ENCODE data around the gene RPL36AL. TPM values are rescaled to one million over a fixed set of nuclear protein-coding genes. Genes with fewer than 3 reads are reported as not detected.

The RPL36AL gene
- total RNA-seq, 2 experiments from 2014 or later = 257 to 306 TPM

- no peak overlapping the region for H3K4me2 ChIP-seq (ENCODE audit: low read length)
- CTCF ChIA-PET (ENCODE audit: unreplicated experiment) = no interaction called here
- no TSS peak for BruUV-seq (replicated peaks)
- H3K4me3 ChIP-seq (ENCODE audit: low read depth, low read length, poor library complexity, severe bottlenecking) = no peak overlapping the region
- H3K27ac ChIP-seq (ENCODE audit: low read depth, low read length, poor library complexity, severe bottlenecking) = no peak overlapping the region
- no peak for DNase-seq (ENCODE audit: low spot score)
- no peaks in the 10 kb centered on the region for H3K9me2 ChIP-seq (ENCODE audit: insufficient read depth, low read length)
- no peaks in the 10 kb centered on the region for H3K4me1 ChIP-seq (ENCODE audit: insufficient read depth, low read length, poor library complexity, severe bottlenecking)
- H3K79me2 ChIP-seq (ENCODE audit: insufficient read depth, low read depth, low read length) = peaks cover 4% of the 10 kb centered on the region; the same call in 1 of the 2 replicates
- no peaks in the 10 kb centered on the region; the same call in 1 of the 2 replicates for H3K9me3 ChIP-seq (ENCODE audit: low read length)
- POLR2A ChIA-PET = interaction anchor here (0.6 kb wide), 1 partner anchor 409 kb away, joined by 3 read pairs; no protein-coding TSS in a partner anchor
- H4K20me1 ChIP-seq (ENCODE audit: insufficient read depth, low read length) = no peaks in the 10 kb centered on the region
- intact Hi-C loops (cut with micrococcal nuclease; ENCODE audit: unreplicated experiment) = no loop called here
- TF ChIP-seq CTCF (conservative IDR thresholded peaks at IDR 0.05; ENCODE audit: low read length) (no peak), EZH2phosphoT487 (IDR thresholded peaks at IDR 0.05; ENCODE audit: borderline replicate concordance, low read depth, low read length) (no peak)
- no peak overlapping the region for H2AFZ ChIP-seq (ENCODE audit: low read length)
- H3K36me3 ChIP-seq (ENCODE audit: insufficient read depth, low read length) = peaks cover 69% of the 10 kb centered on the region
Measured at GRCh38 chr14:49574038-49574437, 46.4 kb downstream of the RPL36AL start.

- CTCF ChIA-PET (ENCODE audit: unreplicated experiment) = no interaction called here
- no TSS peak for BruUV-seq (replicated peaks)
- Histone ChIP-seq H3K9me2 (ENCODE audit: insufficient read depth, low read length) (no peaks in the 10 kb centered on the region), H2AFZ (ENCODE audit: low read length) (no peak overlapping the region), H4K20me1 (ENCODE audit: insufficient read depth, low read length) (no peaks in the 10 kb centered on the region), H3K79me2 (ENCODE audit: insufficient read depth, low read depth, low read length) (no peaks in the 10 kb centered on the region), H3K4me1 (ENCODE audit: insufficient read depth, low read length, poor library complexity, severe bottlenecking) (no peaks in the 10 kb centered on the region), H3K27ac (ENCODE audit: low read depth, low read length, poor library complexity, severe bottlenecking) (no peak overlapping the region), H3K4me2 (ENCODE audit: low read length) (no peak overlapping the region), H3K36me3 (ENCODE audit: insufficient read depth, low read length) (peaks cover 26% of the 10 kb centered on the region), H3K9me3 (ENCODE audit: low read length) (no peaks in the 10 kb centered on the region; the same call in 1 of the 2 replicates), H3K4me3 (ENCODE audit: low read depth, low read length, poor library complexity, severe bottlenecking) (no peak overlapping the region)
- no peak for TF ChIP-seq CTCF (conservative IDR thresholded peaks at IDR 0.05; ENCODE audit: low read length)
- TF ChIP-seq EZH2phosphoT487 (IDR thresholded peaks at IDR 0.05; ENCODE audit: borderline replicate concordance, low read depth, low read length) = no peak
- DNase-seq (ENCODE audit: low spot score) = no peak
- POLR2A ChIA-PET = interaction anchor here (1.1 kb wide), 1 partner anchor 108 kb away, joined by 4 read pairs; no protein-coding TSS in a partner anchor
- intact Hi-C loops (cut with micrococcal nuclease; ENCODE audit: unreplicated experiment) = no loop called here
Measured at GRCh38 chr14:49569281-49569680, 51.1 kb downstream of the RPL36AL start.

Small RNA genes within 50 kb of the gene (small RNA-seq; reads per million reads assigned to genes)
- gene AL139099.3 = not detected
- not detected for gene AL139099.4
- gene RF00019 = not detected

Other genes starting within 250 kb of the RPL36AL start
- gene RPS29, start 34.2 kb downstream of the RPL36AL start, total RNA-seq (2014; rRNA removed; shearing (Covaris generic)) = 3,800 and 6,504 TPM in 2 replicates
- gene RPS29, start 34.2 kb downstream of the RPL36AL start, total RNA-seq (2022) = 2,010 and 2,518 TPM in 2 replicates
- 83.4 and 89.8 TPM in 2 replicates for gene LRR1, start 21.7 kb downstream of the RPL36AL start, total RNA-seq (2014; rRNA removed; shearing (Covaris generic))
- 73.0 and 80.3 TPM in 2 replicates for gene LRR1, start 21.7 kb downstream of the RPL36AL start, total RNA-seq (2022)
- 79.3 and 83.5 TPM in 2 replicates for gene MGAT2, start 173 bp upstream of the RPL36AL start, total RNA-seq (2014; rRNA removed; shearing (Covaris generic))
- 70.0 and 71.7 TPM in 2 replicates for gene MGAT2, start 173 bp upstream of the RPL36AL start, total RNA-seq (2022)
- gene DNAAF2, start 14.6 kb upstream of the RPL36AL start, total RNA-seq (2014; rRNA removed; shearing (Covaris generic)) = 14.7 and 17.2 TPM in 2 replicates
- gene DNAAF2, start 14.6 kb upstream of the RPL36AL start, total RNA-seq (2022) = 9.7 and 11.6 TPM in 2 replicates
- 26.3 and 28.6 TPM in 2 replicates for gene POLE2, start 67.6 kb upstream of the RPL36AL start, total RNA-seq (2014; rRNA removed; shearing (Covaris generic))
- gene POLE2, start 67.6 kb upstream of the RPL36AL start, total RNA-seq (2022) = 30.3 and 36.8 TPM in 2 replicates
- gene KLHDC1, start 72.5 kb upstream of the RPL36AL start, total RNA-seq (2014; rRNA removed; shearing (Covaris generic)) = 0.25 and 0.26 TPM in 2 replicates
- 0.37 TPM in 1 of 2 replicates, not detected in the other for gene KLHDC1, start 72.5 kb upstream of the RPL36AL start, total RNA-seq (2022)
- 55.7 and 68.0 TPM in 2 replicates for gene KLHDC2, start 147.5 kb upstream of the RPL36AL start, total RNA-seq (2014; rRNA removed; shearing (Covaris generic))
- gene KLHDC2, start 147.5 kb upstream of the RPL36AL start, total RNA-seq (2022) = 53.7 and 64.9 TPM in 2 replicates
- gene NEMF, start 232.2 kb upstream of the RPL36AL start, total RNA-seq (2014; rRNA removed; shearing (Covaris generic)) = 63.2 and 71.3 TPM in 2 replicates
- 67.5 and 79.4 TPM in 2 replicates for gene NEMF, start 232.2 kb upstream of the RPL36AL start, total RNA-seq (2022)